KMS-11 (cell line): ENCODE data around the gene IMMP2L.

Source experiments
- H2AFZ ChIP-seq: fragments of 200-600 bp; sonication (generic); 2 replicates; pipeline ENCODE4 v1.6.1; 2016; ENCODE audit warnings: antibody characterized with exemption, mixed run types, low read depth
- H3K27ac ChIP-seq: fragments of 200-600 bp; sonication (generic); 2 replicates; pipeline ENCODE4 v1.6.1; 2016; ENCODE audit warnings: mild to moderate bottlenecking, mixed run types
- H3K27me3 ChIP-seq: fragments of 200-600 bp; sonication (generic); 2 replicates; pipeline ENCODE4 v1.6.1; 2017; ENCODE audit warnings: mild to moderate bottlenecking, low read depth, mixed run types, moderate library complexity; ENCODE audit not compliant: insufficient read depth
- H3K36me3 ChIP-seq: fragments of 200-600 bp; sonication (generic); 2 replicates; pipeline ENCODE4 v1.6.1; 2017; ENCODE audit warnings: mild to moderate bottlenecking, mixed run types; ENCODE audit not compliant: insufficient read depth
- H3K4me1 ChIP-seq: fragments of 200-600 bp; sonication (generic); 2 replicates; pipeline ENCODE4 v1.6.1; 2016; ENCODE audit warnings: mild to moderate bottlenecking, low read depth, mixed run types; ENCODE audit not compliant: poor library complexity, severe bottlenecking
- H3K4me2 ChIP-seq: fragments of 200-600 bp; sonication (generic); 2 replicates; pipeline ENCODE4 v1.7.0; 2016; ENCODE audit warnings: mild to moderate bottlenecking, mixed run types
- H3K4me3 ChIP-seq: fragments of 200-600 bp; sonication (generic); IDR thresholded peaks from 2 replicates; pipeline ENCODE4 v1.6.1; 2017; ENCODE audit warnings: low read depth, low read length, mixed read lengths; ENCODE audit not compliant: insufficient read depth
- H3K79me2 ChIP-seq: fragments of 200-600 bp; sonication (generic); 2 replicates; pipeline ENCODE4 v1.6.1; 2016; ENCODE audit warnings: low read depth, mixed run types; ENCODE audit not compliant: insufficient read depth
- H3K9ac ChIP-seq: fragments of 200-600 bp; sonication (generic); 2 replicates; pipeline ENCODE4 v1.6.1; 2016; ENCODE audit warnings: mild to moderate bottlenecking, mixed run types
- H4K20me1 ChIP-seq: fragments of 200-600 bp; sonication (generic); 2 replicates; pipeline ENCODE4 v1.6.1; 2016; ENCODE audit warnings: mild to moderate bottlenecking, mixed run types; ENCODE audit not compliant: insufficient read depth
- TF ChIP-seq, protein P1 (sequence below): fragments of 200-600 bp; sonication (generic); conservative IDR thresholded peaks from 2 replicates; pipeline ENCODE4 v1.6.1; 2017; ENCODE audit warnings: low read depth, mild to moderate bottlenecking, antibody characterized with exemption, low read length, moderate library complexity, mixed read lengths

Gene IMMP2L

DNA sequence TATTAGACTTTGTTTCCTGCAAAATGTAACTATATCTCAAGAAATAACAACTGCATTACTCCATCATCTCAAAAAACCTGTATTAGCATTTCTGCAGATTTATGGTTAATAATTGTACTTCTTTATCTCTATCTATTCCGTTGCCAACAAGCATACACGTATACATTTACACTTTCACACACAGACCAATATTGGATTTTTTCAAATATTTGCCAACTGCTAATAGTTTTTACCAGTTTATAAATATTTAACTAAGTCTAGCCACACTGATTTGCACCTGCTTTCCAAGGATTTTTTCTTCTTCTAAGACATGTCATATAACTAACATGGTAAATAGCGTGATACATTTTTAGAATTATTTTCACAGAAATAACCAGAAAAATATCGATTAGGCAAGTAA is 459.2 kb downstream of the IMMP2L start:
- Histone ChIP-seq H2AFZ (no peak overlapping the region), H3K27me3 (no peaks in the 10 kb centered on the region), H3K36me3 (no peaks in the 10 kb centered on the region), H3K4me2 (no peak overlapping the region), H3K27ac (no peak overlapping the region), H4K20me1 (no peaks in the 10 kb centered on the region), H3K79me2 (no peaks in the 10 kb centered on the region), H3K4me3 (no peak overlapping the region), H3K9ac (no peak overlapping the region), H3K4me1 (no peaks in the 10 kb centered on the region)
- TF ChIP-seq, protein P1, sequence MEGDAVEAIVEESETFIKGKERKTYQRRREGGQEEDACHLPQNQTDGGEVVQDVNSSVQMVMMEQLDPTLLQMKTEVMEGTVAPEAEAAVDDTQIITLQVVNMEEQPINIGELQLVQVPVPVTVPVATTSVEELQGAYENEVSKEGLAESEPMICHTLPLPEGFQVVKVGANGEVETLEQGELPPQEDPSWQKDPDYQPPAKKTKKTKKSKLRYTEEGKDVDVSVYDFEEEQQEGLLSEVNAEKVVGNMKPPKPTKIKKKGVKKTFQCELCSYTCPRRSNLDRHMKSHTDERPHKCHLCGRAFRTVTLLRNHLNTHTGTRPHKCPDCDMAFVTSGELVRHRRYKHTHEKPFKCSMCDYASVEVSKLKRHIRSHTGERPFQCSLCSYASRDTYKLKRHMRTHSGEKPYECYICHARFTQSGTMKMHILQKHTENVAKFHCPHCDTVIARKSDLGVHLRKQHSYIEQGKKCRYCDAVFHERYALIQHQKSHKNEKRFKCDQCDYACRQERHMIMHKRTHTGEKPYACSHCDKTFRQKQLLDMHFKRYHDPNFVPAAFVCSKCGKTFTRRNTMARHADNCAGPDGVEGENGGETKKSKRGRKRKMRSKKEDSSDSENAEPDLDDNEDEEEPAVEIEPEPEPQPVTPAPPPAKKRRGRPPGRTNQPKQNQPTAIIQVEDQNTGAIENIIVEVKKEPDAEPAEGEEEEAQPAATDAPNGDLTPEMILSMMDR: no peak

DNA sequence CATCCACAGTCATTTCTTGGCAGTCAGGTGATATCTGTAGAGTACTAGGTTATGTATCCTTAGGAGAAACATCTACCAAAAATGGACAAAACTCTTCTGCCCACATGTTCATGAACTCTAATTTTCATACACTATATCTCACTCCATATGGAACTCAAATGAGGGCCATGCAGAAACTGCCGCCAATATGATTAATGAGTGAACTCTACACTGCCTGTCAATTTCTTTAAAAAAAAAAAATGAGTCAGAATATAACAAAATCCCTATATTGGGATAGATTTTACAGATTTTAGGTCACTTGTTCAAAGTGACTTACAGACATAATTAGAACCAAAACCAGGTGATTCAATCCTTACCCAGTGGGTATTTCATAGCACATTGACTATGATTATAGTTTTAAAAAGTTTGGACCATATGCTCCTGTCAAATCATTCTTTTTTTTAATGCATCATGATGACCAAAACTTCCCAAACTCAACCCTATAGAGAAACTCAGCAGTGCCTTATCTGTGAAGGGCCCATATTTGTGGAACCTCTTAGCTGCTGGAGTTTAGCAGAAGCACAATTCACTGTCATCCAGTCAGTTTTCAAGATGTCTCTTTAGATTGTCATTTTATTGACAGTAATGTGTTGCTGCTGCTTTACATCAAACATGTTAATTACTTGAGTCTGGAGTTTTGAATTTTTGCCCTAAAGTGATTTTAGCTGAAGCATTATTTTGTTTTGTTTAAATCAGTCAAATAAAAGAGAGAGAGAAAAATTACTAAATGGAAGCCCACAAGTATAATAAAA is 460.2 kb downstream of the IMMP2L start:
- no peaks in the 10 kb centered on the region for H4K20me1 ChIP-seq
- no peaks in the 10 kb centered on the region for H3K4me1 ChIP-seq
- H3K9ac ChIP-seq: no peak overlapping the region
- H2AFZ ChIP-seq: no peak overlapping the region
- H3K4me2 ChIP-seq: no peak overlapping the region
- H3K79me2 ChIP-seq: no peaks in the 10 kb centered on the region
- H3K4me3 ChIP-seq: no peak overlapping the region
- H3K27ac ChIP-seq: no peak overlapping the region
- TF ChIP-seq, protein P1: no peak
- no peaks in the 10 kb centered on the region for H3K36me3 ChIP-seq
- H3K27me3 ChIP-seq: no peaks in the 10 kb centered on the region

DNA sequence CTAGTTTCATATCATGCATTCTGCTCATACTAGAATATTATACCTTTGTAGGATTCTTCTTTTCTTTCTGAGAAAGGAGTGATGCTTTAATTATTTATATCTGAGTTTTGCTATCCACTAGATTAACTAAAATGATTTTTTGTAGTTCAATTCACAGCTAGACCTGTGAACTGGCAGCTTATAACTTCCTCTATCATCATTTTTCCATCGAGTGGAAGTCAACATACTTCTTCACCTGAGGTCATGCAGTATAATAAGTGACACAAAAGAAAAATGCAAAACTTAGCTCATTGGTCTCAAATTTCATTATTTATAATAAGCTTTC is 463.4 kb downstream of the IMMP2L start:
- no peak overlapping the region for H3K9ac ChIP-seq
- TF ChIP-seq, protein P1: no peak
- H3K36me3 ChIP-seq: no peaks in the 10 kb centered on the region
- no peak overlapping the region for H3K27ac ChIP-seq
- no peaks in the 10 kb centered on the region for H3K79me2 ChIP-seq
- no peak overlapping the region for H2AFZ ChIP-seq
- H3K27me3 ChIP-seq: no peaks in the 10 kb centered on the region
- H3K4me2 ChIP-seq: no peak overlapping the region
- peaks cover 13% of the 10 kb centered on the region for H3K4me1 ChIP-seq
- H4K20me1 ChIP-seq: no peaks in the 10 kb centered on the region
- H3K4me3 ChIP-seq: no peak overlapping the region

DNA sequence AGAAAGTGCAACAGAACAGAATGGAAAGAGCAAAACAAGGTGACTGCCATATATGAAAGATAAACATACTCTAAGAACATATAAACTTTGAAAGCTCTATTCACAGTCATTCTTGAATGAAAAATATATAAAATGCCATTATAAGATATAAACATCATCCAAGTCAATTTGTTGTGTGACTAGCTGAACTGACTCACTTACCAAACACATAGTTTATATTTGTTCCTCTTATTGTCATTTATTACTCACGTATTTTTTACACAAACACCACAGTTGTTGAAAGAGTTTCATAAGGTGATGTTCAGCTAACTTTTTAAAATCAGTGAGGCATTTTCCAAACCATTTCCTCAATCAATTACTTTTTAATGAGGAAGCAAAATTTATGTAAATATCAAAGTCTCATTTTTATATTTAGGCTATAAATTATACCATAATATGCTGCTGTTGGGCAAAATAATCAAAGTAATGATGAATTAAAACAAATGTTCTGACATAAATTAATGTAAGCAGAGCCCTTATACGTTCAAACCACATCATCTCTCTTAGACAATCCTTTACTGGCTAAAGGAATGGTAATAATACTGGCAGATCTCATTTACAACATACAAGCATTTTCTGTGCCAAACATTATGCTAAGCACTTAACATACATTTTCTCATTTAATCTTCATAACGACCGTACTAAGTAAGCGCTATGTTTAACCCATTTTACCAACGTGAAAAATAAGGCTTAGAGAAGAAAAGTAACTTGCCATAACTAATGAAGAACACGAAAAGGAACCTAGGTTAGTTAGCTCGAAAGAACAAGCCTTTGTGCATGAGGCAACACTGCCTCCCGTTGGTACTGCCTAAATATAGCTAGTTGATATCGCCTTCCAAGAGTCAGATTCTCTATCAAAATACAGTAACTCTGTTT is 464.0 kb downstream of the IMMP2L start:
- H3K36me3 ChIP-seq: no peaks in the 10 kb centered on the region
- no peaks in the 10 kb centered on the region for H4K20me1 ChIP-seq
- no peak overlapping the region for H3K27ac ChIP-seq
- no peaks in the 10 kb centered on the region for H3K79me2 ChIP-seq
- no peak overlapping the region for H2AFZ ChIP-seq
- TF ChIP-seq, protein P1: peak; percentile 58
- H3K4me3 ChIP-seq: no peak overlapping the region
- H3K4me1 ChIP-seq: peaks cover 20% of the 10 kb centered on the region
- no peak overlapping the region for H3K4me2 ChIP-seq
- H3K27me3 ChIP-seq: no peaks in the 10 kb centered on the region
- H3K9ac ChIP-seq: no peak overlapping the region
